ENCODE results near the gene ATP6V1G1. TPM values are rescaled to one million over a fixed set of nuclear protein-coding genes. Genes with fewer than 3 reads are reported as not detected.

Gene ATP6V1G1
- total RNA-seq, 1 donor from 2014 or later = 81.1 TPM

DNA sequence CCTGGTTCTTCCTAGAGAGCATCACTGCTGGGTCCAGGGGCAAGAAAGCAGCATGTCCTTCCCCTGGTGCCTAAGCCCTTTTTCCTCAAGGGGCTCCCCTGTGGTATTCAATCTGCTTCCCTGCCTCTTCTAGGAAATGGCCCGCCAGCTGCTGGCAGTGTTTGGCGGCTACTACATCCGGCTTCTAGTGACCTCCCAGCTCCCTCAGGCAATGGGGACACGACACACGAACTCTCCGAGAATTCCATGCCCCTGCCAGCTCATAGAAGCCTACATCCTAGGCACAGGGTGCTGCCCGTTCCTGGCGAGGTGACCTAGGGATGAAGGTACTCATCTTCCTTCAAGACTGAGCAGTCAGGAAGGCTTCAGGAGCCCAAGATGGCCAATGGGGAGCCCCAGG lies 55.4 kb downstream of the ATP6V1G1 start:
- H3K4me3 ChIP-seq = no peak overlapping the region
- peaks cover 12% of the 10 kb centered on the region for H3K9me3 ChIP-seq (replicated peaks)
- TF ChIP-seq, protein P1, sequence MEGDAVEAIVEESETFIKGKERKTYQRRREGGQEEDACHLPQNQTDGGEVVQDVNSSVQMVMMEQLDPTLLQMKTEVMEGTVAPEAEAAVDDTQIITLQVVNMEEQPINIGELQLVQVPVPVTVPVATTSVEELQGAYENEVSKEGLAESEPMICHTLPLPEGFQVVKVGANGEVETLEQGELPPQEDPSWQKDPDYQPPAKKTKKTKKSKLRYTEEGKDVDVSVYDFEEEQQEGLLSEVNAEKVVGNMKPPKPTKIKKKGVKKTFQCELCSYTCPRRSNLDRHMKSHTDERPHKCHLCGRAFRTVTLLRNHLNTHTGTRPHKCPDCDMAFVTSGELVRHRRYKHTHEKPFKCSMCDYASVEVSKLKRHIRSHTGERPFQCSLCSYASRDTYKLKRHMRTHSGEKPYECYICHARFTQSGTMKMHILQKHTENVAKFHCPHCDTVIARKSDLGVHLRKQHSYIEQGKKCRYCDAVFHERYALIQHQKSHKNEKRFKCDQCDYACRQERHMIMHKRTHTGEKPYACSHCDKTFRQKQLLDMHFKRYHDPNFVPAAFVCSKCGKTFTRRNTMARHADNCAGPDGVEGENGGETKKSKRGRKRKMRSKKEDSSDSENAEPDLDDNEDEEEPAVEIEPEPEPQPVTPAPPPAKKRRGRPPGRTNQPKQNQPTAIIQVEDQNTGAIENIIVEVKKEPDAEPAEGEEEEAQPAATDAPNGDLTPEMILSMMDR (IDR thresholded peaks at IDR 0.05; ENCODE audit: borderline replicate concordance) = no peak
- peaks cover 39% of the 10 kb centered on the region for H3K36me3 ChIP-seq
- H3K27me3 ChIP-seq (ENCODE audit: low read depth) = no peaks in the 10 kb centered on the region
- no peak for DNase-seq
- H3K4me1 ChIP-seq = no peaks in the 10 kb centered on the region
- no peak overlapping the region for H3K27ac ChIP-seq (replicated peaks)
- intact Hi-C loops (cut with micrococcal nuclease) = no loop called here

DNA sequence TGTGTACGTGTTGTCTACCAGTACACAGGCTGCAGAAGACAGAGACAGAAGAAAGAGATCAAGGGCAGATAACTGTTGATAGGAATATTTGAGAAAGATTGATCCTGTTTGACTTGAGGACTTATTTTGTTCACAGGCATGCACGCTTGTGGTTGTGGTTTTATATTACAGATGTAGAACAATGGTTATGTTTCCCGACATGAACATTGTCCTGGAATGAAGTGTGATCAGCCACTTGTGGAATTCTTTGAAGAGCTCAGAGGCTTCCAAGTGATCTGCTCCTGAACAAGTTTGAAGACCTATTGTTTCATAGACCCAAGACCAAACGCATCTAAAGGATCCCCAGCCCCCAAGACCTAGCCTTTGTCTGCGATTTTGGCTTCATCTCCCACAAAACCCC lies 56.3 kb downstream of the ATP6V1G1 start:
- intact Hi-C loops (cut with micrococcal nuclease) = no loop called here
- Histone ChIP-seq H3K9me3 (replicated peaks) (peaks cover 13% of the 10 kb centered on the region), H3K36me3 (peaks cover 30% of the 10 kb centered on the region), H3K27me3 (ENCODE audit: low read depth) (no peaks in the 10 kb centered on the region), H3K4me1 (no peaks in the 10 kb centered on the region), H3K4me3 (no peak overlapping the region), H3K27ac (replicated peaks) (no peak overlapping the region)
- no peak for DNase-seq
- TF ChIP-seq, protein P1 (IDR thresholded peaks at IDR 0.05; ENCODE audit: borderline replicate concordance) = no peak

Other genes starting within 250 kb of the ATP6V1G1 start
- 6.3 TPM for gene AKNA, start 199.8 kb upstream of the ATP6V1G1 start, total RNA-seq
- gene WHRN, start 82.3 kb upstream of the ATP6V1G1 start, total RNA-seq = 0.80 TPM
- 3.5 TPM for gene TMEM268, start 23.5 kb downstream of the ATP6V1G1 start, total RNA-seq
- gene TEX53, start 70.0 kb downstream of the ATP6V1G1 start, total RNA-seq = not detected
- not detected for gene TEX48, start 94.4 kb downstream of the ATP6V1G1 start, total RNA-seq
- 0.11 TPM for gene TNFSF15, start 218.3 kb downstream of the ATP6V1G1 start, total RNA-seq

Data from left ventricle myocardium inferior (tissue), 1 donor.